UCSD-AML1 (cell line): Measurements from ENCODE around the gene PLA2G2F.

Source experiments
- DNase-seq: peaks from one replicate; lab custom pipeline; 2025; ENCODE audit not compliant: unreplicated experiment; lab: John Stamatoyannopoulos, UW

PLA2G2F gene

DNA sequence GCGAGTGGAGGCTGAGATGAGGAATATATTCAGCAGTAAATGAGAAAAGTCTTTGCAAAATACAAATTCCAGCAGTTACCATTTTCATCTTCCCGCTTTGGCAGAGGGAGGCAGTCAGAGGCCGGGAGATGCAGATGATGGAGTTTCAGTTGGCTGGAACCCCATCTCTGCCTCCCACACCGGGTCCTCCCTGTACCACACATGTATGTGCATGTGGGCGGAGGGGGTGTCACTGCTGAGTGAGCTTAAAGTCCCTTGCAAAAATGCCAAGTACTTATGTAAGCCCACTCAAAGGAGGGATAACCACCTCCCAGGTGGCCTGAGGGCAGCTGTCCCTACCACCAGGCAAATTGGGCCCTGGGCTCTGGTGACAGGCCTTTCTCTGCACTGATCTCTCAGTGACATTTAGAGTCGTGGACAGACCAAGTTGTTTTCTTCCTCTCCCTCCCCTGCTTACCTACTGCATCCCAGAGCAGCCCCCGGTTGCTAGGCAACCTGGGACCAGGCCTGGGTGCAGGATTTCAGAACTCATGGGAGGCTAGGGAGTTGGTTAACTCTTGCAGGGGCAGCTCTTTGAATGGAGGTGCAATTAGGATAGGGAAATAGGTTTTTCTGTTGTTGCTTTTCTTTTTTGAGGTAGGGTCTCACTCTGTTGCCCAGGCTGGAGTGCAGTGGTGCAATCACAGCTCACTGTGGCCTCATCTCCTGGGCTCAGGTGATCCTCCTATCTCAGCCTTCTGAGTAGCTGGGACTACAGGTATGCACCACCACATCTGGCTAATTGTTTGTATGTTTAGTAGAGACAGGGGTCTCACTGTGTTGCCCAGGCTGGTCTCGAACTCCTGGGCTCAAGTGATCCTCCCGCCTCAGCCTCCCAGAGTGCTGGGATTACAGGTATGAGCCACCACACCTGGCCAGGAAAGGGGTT, 29.7 kb downstream of the PLA2G2F start:
- DNase-seq = no peak

- no peak for DNase-seq
These were observed 30.8 kb downstream of the PLA2G2F start for GRCh38 chr1:20169932-20170331.

DNA sequence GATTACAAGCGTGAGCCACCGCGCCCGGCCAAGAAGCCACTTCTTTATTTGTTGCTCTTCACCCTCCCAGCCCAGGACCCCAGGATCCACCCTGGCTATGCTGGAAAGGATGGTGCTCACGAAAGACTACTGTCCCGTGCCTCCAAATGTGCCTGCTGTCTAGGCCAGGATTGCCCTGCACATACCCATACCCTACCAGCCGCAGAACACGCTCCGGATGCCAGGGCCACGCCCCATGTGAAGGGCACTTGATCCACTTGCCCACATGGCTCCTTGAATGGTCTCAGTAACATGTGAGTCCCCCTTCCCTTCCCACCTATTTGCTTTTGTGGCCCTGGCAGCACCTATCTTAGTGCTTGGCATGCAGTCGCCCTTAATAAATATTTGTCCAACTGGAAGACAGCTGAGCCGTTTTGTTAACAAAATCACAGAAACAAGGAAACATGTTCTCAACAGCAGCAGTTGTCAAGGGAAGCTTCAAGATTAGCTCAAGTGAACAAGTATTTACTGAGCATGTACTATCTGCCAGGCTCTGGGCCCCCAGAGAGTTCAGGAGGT, 33.0 kb downstream of the PLA2G2F start:
- DNase-seq = no peak

GRCh38 chr1:20174937-20175666, 36.0 kb downstream of the PLA2G2F start:
- DNase-seq = no peak

- no peak for DNase-seq
These were observed 39.7 kb downstream of the PLA2G2F start for GRCh38 chr1:20178634-20179370.

- no peak for DNase-seq
These were observed 40.4 kb downstream of the PLA2G2F start for GRCh38 chr1:20179371-20180128.

DNA sequence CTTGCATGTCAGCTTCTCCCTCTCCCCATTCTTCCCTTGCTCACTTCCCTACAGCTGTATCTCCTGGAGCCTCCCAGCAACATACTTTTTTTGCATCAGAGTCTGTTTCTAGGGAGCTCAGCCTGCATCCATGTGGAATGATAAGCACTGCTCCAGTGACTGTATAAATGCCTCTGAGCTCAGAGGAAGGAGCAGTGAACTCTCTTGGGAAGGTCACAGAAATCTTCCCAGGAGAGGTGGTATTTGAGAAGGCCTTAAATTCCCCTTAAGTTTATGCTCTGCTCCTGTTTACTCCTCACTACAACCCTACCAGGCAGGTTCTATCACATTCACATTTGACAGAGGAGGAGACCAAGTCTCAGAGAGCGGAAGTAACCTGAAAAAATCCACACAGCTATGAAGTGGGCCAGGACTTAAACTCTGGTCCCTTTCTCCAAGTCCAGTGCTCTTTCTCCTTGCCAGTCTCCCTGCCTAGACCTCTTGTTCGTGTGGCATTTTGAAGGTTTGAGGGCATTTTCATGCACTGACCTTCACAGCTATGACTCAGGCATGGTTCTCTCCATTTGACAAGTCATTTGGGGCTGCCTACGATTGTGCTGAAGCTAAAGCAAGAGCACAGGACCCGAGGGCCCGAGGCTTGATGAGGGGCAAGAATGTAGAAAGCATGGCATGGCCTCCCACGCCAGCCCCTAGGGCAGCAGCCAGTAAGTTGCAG, 41.2 kb downstream of the PLA2G2F start:
- DNase-seq = no peak

DNA sequence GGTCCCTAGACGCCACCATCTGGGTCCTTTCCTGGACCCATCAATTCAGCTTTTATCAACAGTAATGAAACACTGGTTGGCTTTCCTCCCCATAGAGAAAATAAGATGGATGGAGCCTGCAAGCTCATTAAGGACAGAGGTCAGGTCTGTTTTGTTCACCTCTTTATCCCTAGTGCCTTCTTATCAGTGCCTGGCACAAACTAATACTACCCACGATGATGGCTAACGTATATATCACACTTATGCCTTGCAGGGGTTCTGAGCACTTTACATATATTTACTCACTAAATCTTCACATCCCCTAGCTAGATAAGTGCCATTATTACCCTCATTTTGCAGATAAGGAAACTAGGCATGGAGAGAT, 41.7 kb downstream of the PLA2G2F start:
- no peak for DNase-seq

DNA sequence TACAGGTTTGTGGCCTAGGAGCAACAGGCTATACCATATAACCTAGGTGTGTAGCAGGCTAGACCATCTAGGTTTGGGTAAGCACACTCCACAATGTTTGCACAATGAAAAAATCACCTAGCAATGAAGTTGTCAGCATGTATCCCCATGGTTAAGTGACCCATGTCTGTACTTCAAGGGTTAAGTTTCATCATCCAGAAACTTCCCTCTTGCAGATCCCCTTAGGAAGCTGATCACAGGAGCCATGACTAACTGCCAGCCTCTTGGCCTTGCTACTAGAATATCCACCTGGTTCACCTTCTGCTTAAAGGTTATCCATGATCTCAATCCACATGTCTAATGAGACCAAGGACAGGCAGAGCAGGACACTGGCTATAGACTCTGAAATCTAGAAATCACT, 43.3 kb downstream of the PLA2G2F start:
- no peak for DNase-seq

DNA sequence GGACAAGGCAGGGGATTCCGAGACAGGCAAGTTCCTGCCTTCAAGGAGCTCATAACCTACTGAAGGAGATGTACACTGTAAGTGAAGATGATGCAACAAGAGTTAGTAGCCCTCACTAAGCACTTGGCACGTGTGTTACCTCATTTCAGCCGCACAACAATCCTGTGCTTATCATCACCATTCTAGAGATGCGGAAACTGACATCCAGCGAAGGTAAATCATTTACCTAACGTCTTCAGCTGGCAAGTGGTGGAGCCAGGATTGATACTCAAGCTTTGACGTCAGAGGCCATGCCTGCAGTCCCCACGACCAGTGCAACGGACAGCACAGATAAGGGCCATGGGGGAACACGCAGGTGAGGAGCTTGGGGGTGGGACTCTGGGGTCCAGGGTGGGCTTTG, 43.9 kb downstream of the PLA2G2F start:
- DNase-seq = no peak

DNA sequence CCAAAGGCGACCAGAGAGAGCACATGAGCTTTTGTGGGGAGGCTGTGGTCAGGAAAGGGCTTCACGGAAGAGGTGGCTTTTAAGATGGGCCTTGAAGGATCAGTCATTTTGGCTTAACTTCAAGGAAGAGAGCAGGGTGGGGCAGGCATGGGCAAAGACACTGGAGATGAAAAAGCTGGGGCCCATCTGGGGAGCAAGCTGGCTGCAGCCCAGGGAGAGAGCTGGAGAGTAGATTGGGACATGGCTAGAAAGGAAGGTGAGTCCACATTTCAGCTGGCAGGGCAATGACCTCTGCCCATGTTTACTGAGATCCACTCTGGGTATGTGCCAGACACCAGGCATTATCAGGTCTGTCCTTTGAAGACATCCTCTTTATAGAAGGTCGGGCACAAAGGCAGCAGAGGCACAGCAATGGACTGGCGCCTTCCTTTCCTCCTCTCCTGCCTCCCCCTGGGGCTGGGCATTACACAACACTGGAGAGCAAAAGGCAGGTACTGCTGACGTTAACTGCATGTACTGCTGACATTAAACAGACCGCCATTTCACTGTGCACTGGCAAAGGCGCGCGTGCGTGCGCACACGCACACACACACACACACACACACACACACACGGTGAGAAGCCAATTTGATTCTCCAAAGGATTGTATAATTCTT, 44.6 kb downstream of the PLA2G2F start:
- DNase-seq = no peak

DNA sequence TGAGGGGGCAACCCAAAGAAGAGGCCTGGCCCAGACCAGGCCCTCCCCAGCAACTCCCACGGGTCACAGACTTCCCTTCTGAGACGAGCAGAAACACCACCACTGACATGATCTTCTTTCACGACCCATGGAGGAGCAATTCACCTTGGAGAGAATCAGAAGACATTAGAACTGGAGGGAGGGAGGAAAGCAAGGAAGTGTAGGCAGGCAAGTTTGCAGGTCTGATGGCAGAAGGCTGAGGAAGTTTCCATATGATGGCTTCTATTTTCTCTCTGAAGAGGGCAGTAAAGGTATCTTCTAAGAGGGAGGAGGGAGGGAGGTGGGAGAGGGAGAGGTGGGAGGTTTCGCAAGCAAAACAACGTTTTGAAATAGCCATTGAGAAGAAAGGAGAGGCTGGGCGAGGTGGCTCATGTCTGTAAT, 45.4 kb downstream of the PLA2G2F start:
- DNase-seq = no peak

DNA sequence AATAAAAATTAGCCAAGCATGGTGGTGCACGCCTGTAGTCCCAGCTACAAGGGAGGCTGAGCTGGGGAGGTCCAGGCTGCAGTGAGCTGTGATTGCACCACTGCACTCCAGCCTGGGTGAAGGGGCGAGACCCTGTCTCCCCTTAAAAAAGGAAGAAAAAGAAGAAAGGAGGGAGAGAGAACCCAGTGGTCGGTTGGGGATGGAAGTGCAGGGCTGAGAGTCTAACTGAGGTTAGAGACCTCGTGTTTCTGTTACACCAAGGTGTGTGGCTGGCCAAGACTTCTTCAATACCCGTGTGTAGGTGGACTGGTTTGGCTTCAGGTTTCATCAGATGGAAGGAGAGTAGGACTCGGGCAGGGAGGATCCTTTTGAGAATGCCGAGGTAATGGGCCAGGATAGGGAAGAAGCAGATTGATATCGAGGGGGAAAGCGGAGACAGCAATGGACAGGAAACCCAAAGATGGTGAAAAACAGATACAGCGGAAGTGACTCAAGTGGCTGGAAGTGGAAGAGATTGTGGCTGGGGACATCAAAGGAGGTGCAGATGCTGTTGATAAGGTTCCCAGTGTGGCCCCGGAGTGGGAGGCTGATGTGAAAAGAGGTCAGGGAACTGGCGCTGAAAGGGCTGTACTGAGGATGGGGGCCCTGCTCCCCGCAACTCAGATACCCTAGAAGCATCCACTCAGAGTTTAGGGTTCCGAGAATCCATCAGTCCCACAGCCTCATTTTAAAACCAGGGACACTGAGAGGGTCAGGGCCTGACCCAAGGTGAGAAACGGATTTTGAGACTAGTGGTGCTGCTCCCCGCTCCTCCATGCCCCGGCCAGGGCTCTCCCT, 46.1 kb downstream of the PLA2G2F start:
- DNase-seq = no peak

GRCh38 chr1:20185834-20186782, 47.0 kb downstream of the PLA2G2F start, which contains the start of the genes PLA2G2C and UBXN10:
Gene PLA2G2C, minus strand, starts transcription at chr1:20186518. Its CDS starts 9,155 bp downstream, at chr1:20177363.
Gene UBXN10, plus strand, starts transcription at chr1:20186096. Its CDS starts 4,466 bp downstream, at chr1:20190562.
- DNase-seq = no peak

DNA sequence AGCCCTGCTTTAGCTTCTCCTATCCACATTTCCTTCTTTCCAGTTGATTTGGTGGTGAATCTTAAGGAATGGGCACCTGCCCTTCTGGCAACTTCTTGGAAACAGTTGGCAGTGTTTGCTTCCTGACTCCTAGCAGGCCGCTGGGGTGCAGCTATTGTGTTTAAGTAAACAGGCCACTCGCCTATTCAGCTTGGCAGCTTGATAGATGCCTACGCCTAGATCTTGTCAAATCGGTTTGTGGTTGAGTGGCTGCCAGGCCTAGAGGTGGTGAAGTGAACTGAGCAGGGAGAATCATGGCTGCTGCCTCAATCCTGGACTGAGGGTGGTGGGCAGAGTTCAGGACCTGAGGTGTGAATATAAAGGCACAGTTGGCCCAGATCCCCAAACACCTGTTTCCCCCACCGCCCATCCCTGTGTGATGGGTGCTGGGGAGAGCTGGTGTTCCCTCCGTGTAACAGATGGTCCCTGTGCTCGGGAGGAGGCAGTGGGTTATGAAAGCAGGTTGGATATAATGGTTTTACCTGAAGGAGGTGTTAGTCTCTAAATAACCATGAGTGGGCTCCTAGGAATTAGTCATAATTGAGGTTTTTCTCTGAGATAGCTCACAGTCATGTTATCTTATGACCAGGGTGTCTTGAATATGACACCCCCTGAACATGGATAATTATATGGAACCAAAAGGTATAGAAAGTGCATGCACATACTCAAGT, 48.1 kb downstream of the PLA2G2F start:
- no peak for DNase-seq

DNA sequence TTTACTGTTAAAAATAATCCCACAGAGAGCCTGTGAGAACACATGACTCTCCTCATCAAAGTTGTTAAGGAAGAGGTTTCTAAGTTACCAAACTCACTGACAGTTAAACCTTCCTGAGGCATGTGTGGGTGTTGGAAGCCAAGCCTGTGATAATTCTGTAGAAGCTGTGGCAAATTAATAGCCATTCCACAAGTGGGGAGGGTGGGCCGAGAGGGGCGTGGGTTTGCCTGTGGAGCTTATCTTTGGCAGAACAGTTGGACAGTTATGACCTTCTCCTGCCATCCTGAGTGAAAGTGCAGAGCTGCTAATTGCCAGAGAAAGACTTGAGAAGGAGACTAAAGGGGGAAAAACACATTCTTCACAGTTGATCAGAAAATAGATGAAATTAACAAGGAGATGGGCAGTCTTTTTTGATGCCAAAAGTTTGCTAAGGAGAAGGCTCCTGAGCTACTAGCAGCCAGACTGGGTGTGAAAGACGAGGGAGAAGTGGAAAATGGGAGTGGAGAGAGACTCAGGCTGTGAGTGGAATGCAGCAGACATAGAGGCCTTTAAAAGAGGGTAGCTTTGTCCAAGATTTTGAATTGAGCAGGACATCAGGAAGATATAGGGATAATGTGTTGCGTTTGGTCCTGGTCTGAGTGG, 48.8 kb downstream of the PLA2G2F start:
- DNase-seq = no peak
